Osteoblast (primary cell): ENCODE results near the gene INPP1. TPM values are rescaled to one million over a fixed set of nuclear protein-coding genes. Genes with fewer than 3 reads are reported as not detected.

ENCODE experiments used
- DNase-seq: peaks from one replicate; pipeline ENCODE4 v3.0.0; 2011; ENCODE audit warnings: low spot score, mixed read lengths; ENCODE audit not compliant: insufficient read length; ENCODE audit errors: missing footprints
- H2AFZ ChIP-seq: 2 replicates; pipeline ENCODE4 v1.6.0; 2011; ENCODE audit warnings: mild to moderate bottlenecking, low read length
- H3K27ac ChIP-seq: 2 replicates; pipeline ENCODE4 v1.5.1; 2011; ENCODE audit warnings: mild to moderate bottlenecking, low read depth, low read length, moderate library complexity
- H3K27me3 ChIP-seq: 2 replicates; pipeline ENCODE4 v1.6.0; 2012; ENCODE audit warnings: mild to moderate bottlenecking, control low read depth, inconsistent platforms, low read length, moderate library complexity; ENCODE audit not compliant: insufficient read depth
- H3K36me3 ChIP-seq: 2 replicates; pipeline ENCODE4 v1.5.1; 2011; ENCODE audit warnings: mild to moderate bottlenecking, low read length, control low read depth, moderate library complexity; ENCODE audit not compliant: insufficient read depth
- H3K4me1 ChIP-seq: 2 replicates; pipeline ENCODE4 v1.5.1; 2011; ENCODE audit warnings: mild to moderate bottlenecking, low read length, control low read depth, moderate library complexity; ENCODE audit not compliant: insufficient read depth
- H3K4me2 ChIP-seq: 2 replicates; pipeline ENCODE4 v1.6.0; 2011; ENCODE audit warnings: mild to moderate bottlenecking, low read length; ENCODE audit not compliant: insufficient read depth
- H3K4me3 ChIP-seq: fragments of 200-600 bp; sonication (generic); 3 replicates; pipeline ENCODE4 v1.5.1; 2012; ENCODE audit warnings: mild to moderate bottlenecking, low read length, inconsistent platforms; ENCODE audit not compliant: insufficient read depth
- H3K79me2 ChIP-seq: 2 replicates; pipeline ENCODE4 v1.6.0; 2012; ENCODE audit warnings: mild to moderate bottlenecking, low read length, control low read depth, inconsistent platforms; ENCODE audit not compliant: insufficient read depth
- H3K9me3 ChIP-seq: 2 replicates; pipeline ENCODE4 v1.5.1; 2011; ENCODE audit warnings: low read depth, low read length, control low read depth
- H4K20me1 ChIP-seq: 2 replicates; pipeline ENCODE4 v1.6.0; 2012; ENCODE audit warnings: mild to moderate bottlenecking, low read length, control low read depth; ENCODE audit not compliant: insufficient read depth
- CTCF ChIP-seq: IDR thresholded peaks from 2 replicates; pipeline ENCODE4 v1.5.1; 2011; ENCODE audit warnings: mild to moderate bottlenecking, low read depth, low read length, moderate library complexity; ENCODE audit errors: extremely low read depth
- total RNA-seq: library from RNA; depleted of rRNA; stranded (reverse); fragments of >200 nt; gene quantifications from 2 replicates; pipeline ENCODE4 v1.2.3, GENCODE V29; 2012

Gene INPP1
- total RNA-seq, 1 donor = 11.6 TPM

- DNase-seq = no peak
- Histone ChIP-seq H3K27ac (no peak overlapping the region), H3K79me2 (no peaks in the 10 kb centered on the region), H3K36me3 (peaks cover 27% of the 10 kb centered on the region), H3K9me3 (no peaks in the 10 kb centered on the region), H4K20me1 (no peaks in the 10 kb centered on the region), H3K4me1 (no peaks in the 10 kb centered on the region), H3K4me2 (no peak overlapping the region), H3K27me3 (no peaks in the 10 kb centered on the region), H2AFZ (no peak overlapping the region), H3K4me3 (no peak overlapping the region)
- no peak for TF ChIP-seq CTCF
Observed at GRCh38 chr2:190367091-190367490, 23.7 kb downstream of the INPP1 start.

- Histone ChIP-seq H2AFZ (no peak overlapping the region), H4K20me1 (no peaks in the 10 kb centered on the region), H3K4me2 (no peak overlapping the region), H3K4me1 (no peaks in the 10 kb centered on the region), H3K36me3 (peaks cover 27% of the 10 kb centered on the region), H3K4me3 (no peak overlapping the region), H3K27me3 (no peaks in the 10 kb centered on the region), H3K27ac (no peak overlapping the region), H3K79me2 (no peaks in the 10 kb centered on the region), H3K9me3 (no peaks in the 10 kb centered on the region)
- TF ChIP-seq CTCF = no peak
- no peak for DNase-seq
Observed at GRCh38 chr2:190369635-190370034, 26.2 kb downstream of the INPP1 start.

GRCh38 chr2:190376083-190376482, 32.7 kb downstream of the INPP1 start:
- no peak overlapping the region for H3K27ac ChIP-seq
- peaks cover under 1% of the 10 kb centered on the region for H3K36me3 ChIP-seq
- no peak for DNase-seq
- no peaks in the 10 kb centered on the region for H3K9me3 ChIP-seq
- no peaks in the 10 kb centered on the region for H3K79me2 ChIP-seq
- no peak overlapping the region for H3K4me2 ChIP-seq
- no peaks in the 10 kb centered on the region for H4K20me1 ChIP-seq
- TF ChIP-seq CTCF = no peak
- peaks cover 14% of the 10 kb centered on the region for H3K4me1 ChIP-seq
- H3K27me3 ChIP-seq = no peaks in the 10 kb centered on the region
- no peak overlapping the region for H3K4me3 ChIP-seq
- H2AFZ ChIP-seq = no peak overlapping the region

GRCh38 chr2:190376591-190377245, 33.3 kb downstream of the INPP1 start:
- no peaks in the 10 kb centered on the region for H3K36me3 ChIP-seq
- no peaks in the 10 kb centered on the region for H3K9me3 ChIP-seq
- no peaks in the 10 kb centered on the region for H3K27me3 ChIP-seq
- no peaks in the 10 kb centered on the region for H3K79me2 ChIP-seq
- no peak overlapping the region for H3K4me3 ChIP-seq
- no peak overlapping the region for H3K4me2 ChIP-seq
- H2AFZ ChIP-seq = no peak overlapping the region
- peaks cover 14% of the 10 kb centered on the region for H3K4me1 ChIP-seq
- TF ChIP-seq CTCF = no peak
- H3K27ac ChIP-seq = no peak overlapping the region
- no peaks in the 10 kb centered on the region for H4K20me1 ChIP-seq
- DNase-seq = no peak
